Activated T-helper 2 cell treated with anti-CD3 and anti-CD28 coated beads, Interferon-gamma antibody, Interleukin-2, Interleukin-4, amounts not matched to agents 10 μg/mL and 5 μg/mL and 100 μg/mL, durations not matched to agents 14 hours and 24 hours and 36 hours (primary cell): ENCODE data around the gene GMNN. TPM values are rescaled to one million over a fixed set of nuclear protein-coding genes. Genes with fewer than 3 reads are reported as not detected.
"Not testable (repeated sequence)": the region's sequence is repeated elsewhere in the genome, so short reads cannot be mapped to it uniquely, and the experiment has no call there.

Experiments
- DNase-seq: peaks from one replicate; pipeline ENCODE4 v3.0.0; 2021; ENCODE audit warnings: low spot score
- H3K27ac Mint-ChIP-seq: one replicate; pipeline ENCODE4 v1.8.0; 2021; ENCODE audit warnings: mixed read lengths
- H3K27me3 Mint-ChIP-seq: one replicate; pipeline ENCODE4 v1.8.0; 2021; ENCODE audit warnings: low read depth, mixed read lengths
- H3K36me3 Mint-ChIP-seq: one replicate; pipeline ENCODE4 v1.8.0; 2021; ENCODE audit warnings: low read depth, mixed read lengths
- H3K4me1 Mint-ChIP-seq: one replicate; pipeline ENCODE4 v1.8.0; 2021; ENCODE audit warnings: low read depth, mixed read lengths
- H3K4me3 Mint-ChIP-seq: one replicate; pipeline ENCODE4 v1.8.0; 2021; ENCODE audit warnings: low read depth, mild to moderate bottlenecking, moderate library complexity, mixed read lengths
- H3K9me3 Mint-ChIP-seq: one replicate; pipeline ENCODE4 v1.8.0; 2021; ENCODE audit warnings: mixed read lengths
- intact Hi-C: fragments of 100-400 bp; cut with micrococcal nuclease; formaldehyde crosslinking; loops from one replicate; pipeline ENCODE4 v1.15.1; 2023
- total RNA-seq: library from RNA; stranded (reverse); gene quantifications from 2 replicates; pipeline ENCODE4 v1.2.3, GENCODE V29; 2022

Gene GMNN
- 68.5 and 71.5 TPM in 2 replicates for total RNA-seq

GRCh38 chr6:24774696-24775519, at the start of gene GMNN:
Gene GMNN (plus strand): TSS chr6:24774937. CDS start chr6:24777247, 2,310 bp downstream.
- Mint-ChIP-seq H3K9me3 (no peaks in the 10 kb centered on the region), H3K36me3 (peaks cover 31% of the 10 kb centered on the region), H3K4me3 (peak within 1 kb of the TSS; percentile 98), H3K27ac (peak within 1 kb of the TSS; percentile 98), H3K27me3 (no peaks in the 10 kb centered on the region), H3K4me1 (peaks cover 30% of the 10 kb centered on the region)
- DNase-seq: peak; percentile 95
- intact Hi-C loops: loop anchor here (1.0 to 10.0 kb wide), 5 partner anchors 32 to 300 kb away; partner anchors contain the start of genes ACOT13 and TDP2

- H3K27me3 Mint-ChIP-seq, H3K4me1 Mint-ChIP-seq, DNase-seq, intact Hi-C loops, H3K27ac Mint-ChIP-seq, H3K4me3 Mint-ChIP-seq: not testable (repeated sequence)
- Mint-ChIP-seq H3K9me3 (peaks cover 36% of the 10 kb centered on the region), H3K36me3 (peaks cover 14% of the 10 kb centered on the region)
These were observed 44.1 kb upstream of the GMNN start for GRCh38 chr6:24730653-24731052.

- DNase-seq, H3K4me3 Mint-ChIP-seq, H3K4me1 Mint-ChIP-seq, H3K27me3 Mint-ChIP-seq, H3K27ac Mint-ChIP-seq, intact Hi-C loops: not testable (repeated sequence)
- peaks cover 14% of the 10 kb centered on the region for H3K36me3 Mint-ChIP-seq
- peaks cover 36% of the 10 kb centered on the region for H3K9me3 Mint-ChIP-seq
These were observed 43.1 kb upstream of the GMNN start for GRCh38 chr6:24731456-24732134.

- Mint-ChIP-seq H3K27ac (no peak overlapping the region), H3K9me3 (peaks cover 31% of the 10 kb centered on the region), H3K27me3 (peaks cover 3% of the 10 kb centered on the region), H3K4me1 (peaks cover 5% of the 10 kb centered on the region), H3K36me3 (peaks cover 14% of the 10 kb centered on the region), H3K4me3 (no peak overlapping the region)
- intact Hi-C loops: no loop called here
- DNase-seq: no peak
These were observed 40.6 kb upstream of the GMNN start for GRCh38 chr6:24734166-24734565.

- intact Hi-C loops, H3K27ac Mint-ChIP-seq, H3K4me3 Mint-ChIP-seq, H3K27me3 Mint-ChIP-seq, DNase-seq, H3K4me1 Mint-ChIP-seq: not testable (repeated sequence)
- Mint-ChIP-seq H3K9me3 (peaks cover 28% of the 10 kb centered on the region), H3K36me3 (peaks cover 13% of the 10 kb centered on the region)
These were observed 40.0 kb upstream of the GMNN start for GRCh38 chr6:24734710-24735109.

GRCh38 chr6:24738741-24739140, 36.0 kb upstream of the GMNN start:
- Mint-ChIP-seq H3K4me1 (peaks cover 22% of the 10 kb centered on the region), H3K27me3 (peaks cover 3% of the 10 kb centered on the region), H3K27ac (no peak overlapping the region), H3K36me3 (no peaks in the 10 kb centered on the region), H3K4me3 (no peak overlapping the region), H3K9me3 (peaks cover 10% of the 10 kb centered on the region)
- no peak for DNase-seq
- intact Hi-C loops: no loop called here

- Mint-ChIP-seq H3K4me3 (no peak overlapping the region), H3K9me3 (peaks cover 10% of the 10 kb centered on the region), H3K4me1 (peaks cover 22% of the 10 kb centered on the region), H3K27ac (no peak overlapping the region), H3K36me3 (no peaks in the 10 kb centered on the region), H3K27me3 (peaks cover 3% of the 10 kb centered on the region)
- intact Hi-C loops: no loop called here
- DNase-seq: no peak
These were observed 33.9 kb upstream of the GMNN start for GRCh38 chr6:24740861-24741260.

- H3K36me3 Mint-ChIP-seq: no peaks in the 10 kb centered on the region
- no peak overlapping the region for H3K4me3 Mint-ChIP-seq
- peaks cover 19% of the 10 kb centered on the region for H3K4me1 Mint-ChIP-seq
These were observed 32.5 kb upstream of the GMNN start for GRCh38 chr6:24742216-24742738.

GRCh38 chr6:24743265-24743943, 31.3 kb upstream of the GMNN start:
- H3K27me3 Mint-ChIP-seq: no peaks in the 10 kb centered on the region
- no peak for DNase-seq
- no peaks in the 10 kb centered on the region for H3K36me3 Mint-ChIP-seq
- peaks cover 10% of the 10 kb centered on the region for H3K9me3 Mint-ChIP-seq
- H3K4me3 Mint-ChIP-seq: no peak overlapping the region
- H3K27ac Mint-ChIP-seq: peak overlapping the region; percentile 79
- intact Hi-C loops: loop anchor here (1.0 to 2.0 kb wide), 4 partner anchors 22 to 231 kb away; partner anchors contain the start of genes ACOT13, GMNN and TDP2
- H3K4me1 Mint-ChIP-seq: peaks cover 19% of the 10 kb centered on the region

More at GRCh38 chr6:24742216-24742738, 32.5 kb upstream of the GMNN start:
- Mint-ChIP-seq H3K27me3 (no peaks in the 10 kb centered on the region), H3K27ac (peak overlapping the region; percentile 44), H3K9me3 (peaks cover 10% of the 10 kb centered on the region)
- DNase-seq: no peak
- intact Hi-C loops: loop anchor here (2.0 kb wide), 2 partner anchors 33 to 75 kb away; partner anchors contain the start of genes ACOT13, GMNN and TDP2

GRCh38 chr6:24743944-24744335, 30.8 kb upstream of the GMNN start:
- Mint-ChIP-seq H3K27me3 (no peaks in the 10 kb centered on the region), H3K9me3 (peaks cover 10% of the 10 kb centered on the region), H3K4me3 (no peak overlapping the region), H3K4me1 (peaks cover 19% of the 10 kb centered on the region), H3K36me3 (no peaks in the 10 kb centered on the region), H3K27ac (peak overlapping the region; percentile 79)
- DNase-seq: no peak
- intact Hi-C loops: loop anchor here (1.0 to 2.0 kb wide), 4 partner anchors 23 to 230 kb away; partner anchors contain the start of genes ACOT13, GMNN and TDP2

- H3K4me1 Mint-ChIP-seq: peaks cover 19% of the 10 kb centered on the region
- no peaks in the 10 kb centered on the region for H3K36me3 Mint-ChIP-seq
- no peak overlapping the region for H3K27ac Mint-ChIP-seq
- peaks cover 10% of the 10 kb centered on the region for H3K9me3 Mint-ChIP-seq
- no peaks in the 10 kb centered on the region for H3K27me3 Mint-ChIP-seq
- intact Hi-C loops: no loop called here
- DNase-seq: no peak
- H3K4me3 Mint-ChIP-seq: no peak overlapping the region
These were observed 29.8 kb upstream of the GMNN start for GRCh38 chr6:24744911-24745310.

GRCh38 chr6:24749297-24749696, 25.4 kb upstream of the GMNN start:
- Mint-ChIP-seq H3K4me1 (no peaks in the 10 kb centered on the region), H3K27ac (no peak overlapping the region), H3K36me3 (no peaks in the 10 kb centered on the region), H3K27me3 (peaks cover 5% of the 10 kb centered on the region), H3K4me3 (no peak overlapping the region), H3K9me3 (no peaks in the 10 kb centered on the region)
- intact Hi-C loops: no loop called here
- DNase-seq: no peak
